ENCODE results near the gene EWSR1. TPM values are rescaled to one million over a fixed set of nuclear protein-coding genes. Genes with fewer than 3 reads are reported as not detected.

The EWSR1 gene
- total and polyA plus RNA-seq, 2 of the 4 experiments (the other 2 are of a cell fraction), result 243 to 518 TPM

GRCh38 chr22:29348956-29349355, 80.9 kb downstream of the EWSR1 start:
- Histone ChIP-seq H3K79me1 (ENCODE audit: low read depth in 1 of 2, low read length in 2 of 2) (no peaks in the 10 kb centered on the region), H3K4me2 (ENCODE audit: low read depth, low read length) (no peak overlapping the region), H2BK15ac (ENCODE audit: low read depth, low read length) (no peak overlapping the region), H3K9me1 (ENCODE audit: insufficient read depth, low read length) (no peaks in the 10 kb centered on the region), H3K27me3 (ENCODE audit: control insufficient read depth, insufficient read depth, low read length) (no peaks in the 10 kb centered on the region), H2BK5ac (ENCODE audit: low read depth, low read length, poor library complexity, severe bottlenecking) (no peak overlapping the region), H4K91ac (ENCODE audit: insufficient read depth, low read depth, low read length) (no peak overlapping the region), H4K20me1 (ENCODE audit: insufficient read depth, low read length) (peaks cover 7% of the 10 kb centered on the region; the same call in 1 of the 2 replicates), H3K56ac (ENCODE audit: extremely low read depth, insufficient read depth, low read length) (no peak overlapping the region), H4K8ac (ENCODE audit: low read depth in 2 of 2, low read length in 2 of 2) (no peak overlapping the region), H3K4me3 (ENCODE audit: insufficient read depth, low read depth, low read length) (no peak overlapping the region), H3K4me1 (ENCODE audit: control insufficient read depth, insufficient read depth, low read length) (no peaks in the 10 kb centered on the region), H3K14ac (replicated peaks; ENCODE audit: low read depth, low read length) (no peak overlapping the region), H2BK120ac (ENCODE audit: low read depth, low read length) (no peak overlapping the region), H3K9me3 (ENCODE audit: control insufficient read depth, insufficient read depth, low read length) (no peaks in the 10 kb centered on the region), H3K9ac (ENCODE audit: low read depth, low read length) (no peak overlapping the region), H2AK5ac (ENCODE audit: low read depth, low read length) (no peak overlapping the region), H2AFZ (replicated peaks; ENCODE audit: low read length, poor library complexity) (no peak overlapping the region), H3K4ac (ENCODE audit: low read depth, low read length) (no peak overlapping the region), H4K5ac (ENCODE audit: low read depth, low read length) (no peak overlapping the region), H2AK9ac (replicated peaks; ENCODE audit: low read depth, low read length, poor library complexity) (no peak overlapping the region), H3K18ac (ENCODE audit: low read depth, low read length) (no peak overlapping the region), H3K36me3 (ENCODE audit: control insufficient read depth, insufficient read depth, low read length) (peaks cover 64% of the 10 kb centered on the region), H3K23ac (ENCODE audit: low read depth, low read length) (no peak overlapping the region), H3K27ac (ENCODE audit: insufficient read depth, low read length) (no peak overlapping the region), H2BK20ac (ENCODE audit: low read depth, low read length) (no peak overlapping the region)
- ChIA-PET CTCF (no interaction called here), POLR2A (ENCODE audit: unreplicated experiment) (interaction anchor here (0.6 kb wide), 1 partner anchor 10 kb away, joined by 3 read pairs; no protein-coding TSS in a partner anchor)
- dilution Hi-C loops (cut with HindIII; ENCODE audit: low sequenced_read_pairs, unreplicated experiment) (no loop called here), intact Hi-C loops (cut with micrococcal nuclease) (no loop called here), in situ Hi-C loops (cut with MboI; ENCODE audit: low sequenced_read_pairs) (no loop called here)
- TF ChIP-seq SMC3 (IDR thresholded peaks at IDR 0.05; ENCODE audit: low read depth, low read length), result no peak
- no peak for TF ChIP-seq MAFK (IDR thresholded peaks at IDR 0.05; ENCODE audit: low read depth, low read length)
- 83% methylated on average over 1 of the region's 18 CpGs; no CpG with 5 or more reads in 1 of the 2 experiments for WGBS, 2 experiments (ENCODE audit: extremely low coverage in 2 of 2, insufficient read length in 1 of 2)
- DNase-seq (no peak), ATAC-seq (ENCODE audit: low read depth) (no peak)
- no TSS peak for BruUV-seq (replicated peaks)

Small RNAs within 50 kb of the gene (microRNA-seq; reads per million reads assigned to microRNA genes)
- gene MIR3653 (ENCODE audit: insufficient read depth in 1 of 2, insufficient read length in 1 of 2, unreplicated experiment in 1 of 2), result 0 to 8.0 reads per million in 2 experiments

Small RNAs within 50 kb of the gene (small RNA-seq; reads per million reads assigned to genes)
- 0 reads per million in 5 experiments for gene MIR3653

Other genes with a start within 250 kb of the EWSR1 start
- not detected in 2 replicates for gene C22orf31, start 206.4 kb upstream of the EWSR1 start, total RNA-seq (2012; rRNA removed)
- not detected in 2 replicates for gene C22orf31, start 206.4 kb upstream of the EWSR1 start, polyA plus RNA-seq (2012; rRNA removed)
- 2.5 and 2.9 TPM in 2 replicates for gene KREMEN1, start 195.2 kb upstream of the EWSR1 start, total RNA-seq (2012; rRNA removed)
- gene KREMEN1, start 195.2 kb upstream of the EWSR1 start, polyA plus RNA-seq (2012; rRNA removed), result 4.6 and 5.1 TPM in 2 replicates
- gene EMID1, start 62.4 kb upstream of the EWSR1 start, total RNA-seq (2012; rRNA removed), result 0.28 and 0.54 TPM in 2 replicates
- gene EMID1, start 62.4 kb upstream of the EWSR1 start, polyA plus RNA-seq (2012; rRNA removed), result 1.2 and 1.3 TPM in 2 replicates
- 5.7 and 6.9 TPM in 2 replicates for gene RHBDD3, start 287 bp upstream of the EWSR1 start, total RNA-seq (2012; rRNA removed)
- gene RHBDD3, start 287 bp upstream of the EWSR1 start, polyA plus RNA-seq (2012; rRNA removed), result 21.2 and 21.5 TPM in 2 replicates
- 1.4 TPM in 2 replicates for gene GAS2L1, start 38.4 kb downstream of the EWSR1 start, total RNA-seq (2012; rRNA removed)
- 15.6 and 22.5 TPM in 2 replicates for gene GAS2L1, start 38.4 kb downstream of the EWSR1 start, polyA plus RNA-seq (2012; rRNA removed)
- not detected in 2 replicates for gene RASL10A, start 47.4 kb downstream of the EWSR1 start, total RNA-seq (2012; rRNA removed)
- 0.07 and 0.26 TPM in 2 replicates for gene RASL10A, start 47.4 kb downstream of the EWSR1 start, polyA plus RNA-seq (2012; rRNA removed)
- gene AP1B1, start 120.3 kb downstream of the EWSR1 start, total RNA-seq (2012; rRNA removed), result 65.5 and 70.8 TPM in 2 replicates
- 55.7 and 62.3 TPM in 2 replicates for gene AP1B1, start 120.3 kb downstream of the EWSR1 start, polyA plus RNA-seq (2012; rRNA removed)
- gene RFPL1, start 170.3 kb downstream of the EWSR1 start, total RNA-seq (2012; rRNA removed), result not detected in 2 replicates
- not detected in 2 replicates for gene RFPL1, start 170.3 kb downstream of the EWSR1 start, polyA plus RNA-seq (2012; rRNA removed)
- 1.3 and 1.7 TPM in 2 replicates for gene NEFH, start 211.9 kb downstream of the EWSR1 start, total RNA-seq (2012; rRNA removed)
- 2.7 and 2.9 TPM in 2 replicates for gene NEFH, start 211.9 kb downstream of the EWSR1 start, polyA plus RNA-seq (2012; rRNA removed)

Measured in IMR-90 (cell line).